Liver (tissue), 9 donors: ENCODE data around the gene YTHDF1. TPM values are rescaled to one million over a fixed set of nuclear protein-coding genes. Genes with fewer than 3 reads are reported as not detected.
"Not testable (repeated sequence)": the region's sequence is repeated elsewhere in the genome, so short reads cannot be mapped to it uniquely, and the experiment has no call there.

Experiments
- DNase-seq: peaks from one replicate; pipeline ENCODE4 v3.0.0-alpha.2; 2017; ENCODE audit warnings: low spot score
- H3K27ac ChIP-seq, 2 donors: one replicate each; pipeline ENCODE4 v1.7.0; 2013; ENCODE audit warnings: inconsistent platforms in 2 of 2, low read length in 2 of 2, control low read depth in 1 of 2, low read depth in 1 of 2, mild to moderate bottlenecking in 1 of 2
- H3K27me3 ChIP-seq, 4 donors: one replicate each; pipeline versions ENCODE4 v1.6.1 to v1.7.0; 2013; ENCODE audit warnings: low read length in 3 of 4, inconsistent platforms in 1 of 4, mild to moderate bottlenecking in 1 of 4, moderate library complexity in 1 of 4; ENCODE audit not compliant: control insufficient read depth in 4 of 4, insufficient read depth in 4 of 4
- H3K36me3 ChIP-seq, 4 donors: one replicate each; pipeline versions ENCODE4 v1.6.1 to v1.7.0; 2013; ENCODE audit warnings: low read length in 3 of 4, mild to moderate bottlenecking in 3 of 4, low read depth in 1 of 4, moderate library complexity in 1 of 4; ENCODE audit not compliant: control insufficient read depth in 4 of 4, insufficient read depth in 3 of 4
- H3K4me1 ChIP-seq, 4 donors: one replicate each; pipeline versions ENCODE4 v1.6.1 to v1.7.0; 2013; ENCODE audit warnings: low read length in 3 of 4, mild to moderate bottlenecking in 3 of 4, moderate library complexity in 1 of 4; ENCODE audit not compliant: control insufficient read depth in 4 of 4, insufficient read depth in 4 of 4
- H3K4me3 ChIP-seq, 3 donors: one replicate each; pipeline versions ENCODE4 v1.6.1 to v1.7.0; 2013; ENCODE audit warnings: low read length in 3 of 3, control low read depth in 1 of 3, low read depth in 1 of 3, mild to moderate bottlenecking in 1 of 3
- H3K9ac ChIP-seq, 2 donors: one replicate each; pipeline ENCODE4 v1.7.0; 2013; ENCODE audit warnings: low read length in 2 of 2, mild to moderate bottlenecking in 2 of 2, moderate library complexity in 2 of 2, control low read depth in 1 of 2, low read depth in 1 of 2
- H3K9me3 ChIP-seq, 4 donors: one replicate each; pipeline versions ENCODE4 v1.6.1 to v1.7.0; 2013; ENCODE audit warnings: low read length in 3 of 4; ENCODE audit not compliant: control insufficient read depth in 4 of 4
- EGR1 ChIP-seq, 2 donors: IDR thresholded peaks; 2 replicates each; pipeline ENCODE4 v1.6.1; 2016 to 2018; ENCODE audit warnings: antibody characterized with exemption in 2 of 2, low read depth in 2 of 2
- FOXA1 ChIP-seq: IDR thresholded peaks from 2 replicates; pipeline ENCODE4 v1.6.1; 2016; ENCODE audit warnings: antibody characterized with exemption
- FOXA2 ChIP-seq: IDR thresholded peaks from 2 replicates; pipeline ENCODE4 v1.6.1; 2016; ENCODE audit warnings: antibody characterized with exemption
- HNF4A ChIP-seq, 2 donors: conservative IDR thresholded peaks; 2 replicates each; pipeline ENCODE4 v1.6.1; 2016; ENCODE audit warnings: antibody characterized with exemption in 2 of 2, mild to moderate bottlenecking in 2 of 2
- HNF4G ChIP-seq: IDR thresholded peaks from 2 replicates; pipeline ENCODE4 v1.6.1; 2016; ENCODE audit warnings: antibody characterized with exemption
- JUND ChIP-seq, 2 donors: IDR thresholded peaks; 2 replicates each; pipeline ENCODE4 v1.6.1; 2016; ENCODE audit warnings: antibody characterized with exemption in 2 of 2
- NR2F2 ChIP-seq: IDR thresholded peaks from 2 replicates; pipeline ENCODE4 v1.6.1; 2016; ENCODE audit warnings: antibody characterized with exemption
- RAD21 ChIP-seq, 2 donors: IDR thresholded peaks; 2 replicates each; pipeline ENCODE4 v1.6.1; 2016; ENCODE audit warnings: antibody characterized with exemption in 2 of 2, mild to moderate bottlenecking in 2 of 2
- RXRA ChIP-seq, 2 donors: IDR thresholded peaks; 2 replicates each; pipeline ENCODE4 v1.6.1; 2017 to 2018; ENCODE audit warnings: antibody characterized with exemption in 2 of 2, mild to moderate bottlenecking in 1 of 2
- YY1 ChIP-seq: IDR thresholded peaks from 2 replicates; pipeline ENCODE4 v1.6.1; 2016; ENCODE audit warnings: antibody characterized with exemption, mild to moderate bottlenecking
- WGBS: extraction: QIAGEN DNeasy Blood & Tissue Kit; methylation state at CpG from one replicate; pipeline ENCODE4 v1.1.7; 2013; 5-methylcytosine and 5-hydroxymethylcytosine counted together
- polyA plus RNA-seq, 2 donors: library from polyadenylated mRNA; stranded (reverse) in 1 of 2; unstranded in 1 of 2; fragments of 200-250 nt in 1 of 2; fragments of >200 nt in 1 of 2; fragmentation: Nextera tagmentation in 1 of 2; extraction: Ambion mirVana in 1 of 2; gene quantifications; one replicate each; pipeline versions ENCODE4 v1.2.1 to v1.2.3, GENCODE V29; 2013 to 2015
- total RNA-seq, 2 donors: library from RNA; depleted of rRNA; stranded (reverse); fragments of >200 nt; gene quantifications; one replicate each; pipeline ENCODE4 v1.2.3, GENCODE V29; 2014
- TF ChIP-seq, protein P1 (sequence below): IDR thresholded peaks from 2 replicates; pipeline ENCODE4 v1.6.1; 2016; ENCODE audit warnings: antibody characterized with exemption
- TF ChIP-seq, protein P2 (sequence below): IDR thresholded peaks from 2 replicates; pipeline ENCODE4 v1.6.1; 2016; ENCODE audit warnings: antibody characterized with exemption
- TF ChIP-seq, protein P3 (sequence below): IDR thresholded peaks from 2 replicates; pipeline ENCODE4 v1.6.1; 2016; ENCODE audit warnings: antibody characterized with exemption
- TF ChIP-seq, protein P4 (sequence below): IDR thresholded peaks from 2 replicates; pipeline ENCODE4 v1.6.1; 2016; ENCODE audit warnings: antibody characterized with exemption, mild to moderate bottlenecking
- TF ChIP-seq, protein P5 (sequence below): fragments of 150-350 bp; IDR thresholded peaks from 2 replicates; pipeline ENCODE4 v1.5.1; 2017; ENCODE audit warnings: improper control_type of control experiment, low read depth, low read length; ENCODE audit not compliant: missing input control
- donor health status: healthy.
- donor health status: healthy.
- donor health status: healthy.
- donor health status: healthy.
- donor health status: healthy.

YTHDF1 gene
- total and polyA plus RNA-seq, 4 donors, result 6.8 to 19.5 (median 14.9) TPM

DNA sequence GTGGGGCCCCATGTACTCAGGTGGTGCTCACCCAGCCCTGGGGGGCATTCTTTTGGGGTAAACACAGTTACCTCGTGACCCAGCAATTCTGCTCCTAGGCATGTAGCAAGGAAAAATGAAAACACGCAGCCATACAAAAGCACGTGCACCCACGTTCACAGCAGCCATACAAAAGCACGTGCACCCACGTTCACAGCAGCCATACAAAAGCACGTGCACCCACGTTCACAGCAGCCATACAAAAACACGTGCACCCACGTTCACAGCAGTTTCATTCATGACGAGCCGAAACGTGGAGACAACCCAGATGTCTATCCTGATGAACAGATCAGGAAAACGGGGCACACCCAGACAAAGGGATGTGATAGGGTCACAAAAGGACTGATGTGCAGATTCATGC is 57.1 kb downstream of the YTHDF1 start (continued):
- TF ChIP-seq, protein P1, sequence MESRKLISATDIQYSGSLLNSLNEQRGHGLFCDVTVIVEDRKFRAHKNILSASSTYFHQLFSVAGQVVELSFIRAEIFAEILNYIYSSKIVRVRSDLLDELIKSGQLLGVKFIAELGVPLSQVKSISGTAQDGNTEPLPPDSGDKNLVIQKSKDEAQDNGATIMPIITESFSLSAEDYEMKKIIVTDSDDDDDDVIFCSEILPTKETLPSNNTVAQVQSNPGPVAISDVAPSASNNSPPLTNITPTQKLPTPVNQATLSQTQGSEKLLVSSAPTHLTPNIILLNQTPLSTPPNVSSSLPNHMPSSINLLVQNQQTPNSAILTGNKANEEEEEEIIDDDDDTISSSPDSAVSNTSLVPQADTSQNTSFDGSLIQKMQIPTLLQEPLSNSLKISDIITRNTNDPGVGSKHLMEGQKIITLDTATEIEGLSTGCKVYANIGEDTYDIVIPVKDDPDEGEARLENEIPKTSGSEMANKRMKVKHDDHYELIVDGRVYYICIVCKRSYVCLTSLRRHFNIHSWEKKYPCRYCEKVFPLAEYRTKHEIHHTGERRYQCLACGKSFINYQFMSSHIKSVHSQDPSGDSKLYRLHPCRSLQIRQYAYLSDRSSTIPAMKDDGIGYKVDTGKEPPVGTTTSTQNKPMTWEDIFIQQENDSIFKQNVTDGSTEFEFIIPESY, result no peak
- no peak for TF ChIP-seq YY1

DNA sequence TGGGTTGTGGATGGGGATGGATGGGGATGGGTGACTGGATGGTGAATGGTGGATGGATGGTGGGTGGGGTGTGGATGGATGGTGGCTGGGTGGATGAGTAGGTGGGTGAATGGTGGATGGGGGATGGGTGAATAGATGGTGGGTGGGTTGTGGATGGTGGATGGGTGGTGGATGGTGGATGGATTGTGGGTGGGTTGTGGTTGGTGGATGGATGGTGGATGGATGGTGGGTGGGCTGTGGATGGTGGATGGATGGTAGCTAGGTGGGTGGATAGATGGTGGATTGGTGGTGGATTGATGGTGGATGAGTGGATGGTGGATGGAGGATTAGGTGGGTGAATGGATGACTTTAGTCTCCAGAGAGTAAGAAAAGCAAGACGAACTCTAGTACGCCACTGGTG is 57.6 kb downstream of the YTHDF1 start:
- Histone ChIP-seq H3K9me3 (no peaks in the 10 kb centered on the region), H3K27ac (no peak overlapping the region), H3K4me3 (no peak overlapping the region), H3K36me3 (no peaks in the 10 kb centered on the region), H3K27me3 (peaks cover 0 to 3% (median 0%) of the 10 kb centered on the region in 4 donors), H3K4me1 (no peaks in the 10 kb centered on the region), H3K9ac (no peak overlapping the region)
- no peak for DNase-seq
- TF ChIP-seq, protein P2, sequence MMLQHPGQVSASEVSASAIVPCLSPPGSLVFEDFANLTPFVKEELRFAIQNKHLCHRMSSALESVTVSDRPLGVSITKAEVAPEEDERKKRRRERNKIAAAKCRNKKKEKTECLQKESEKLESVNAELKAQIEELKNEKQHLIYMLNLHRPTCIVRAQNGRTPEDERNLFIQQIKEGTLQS, result no peak
- TF ChIP-seq FOXA2, result no peak
- TF ChIP-seq, protein P3, sequence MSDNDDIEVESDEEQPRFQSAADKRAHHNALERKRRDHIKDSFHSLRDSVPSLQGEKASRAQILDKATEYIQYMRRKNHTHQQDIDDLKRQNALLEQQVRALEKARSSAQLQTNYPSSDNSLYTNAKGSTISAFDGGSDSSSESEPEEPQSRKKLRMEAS, result no peak
- TF ChIP-seq NR2F2, result no peak
- no peak for TF ChIP-seq RXRA (IDR thresholded peaks at IDR 0.05)
- TF ChIP-seq JUND (IDR thresholded peaks at IDR 0.05), result no peak
- no peak for TF ChIP-seq EGR1 (IDR thresholded peaks at IDR 0.05; ENCODE audit: low read depth in 2 of 2)
- TF ChIP-seq, protein P1, result no peak
- TF ChIP-seq, protein P4, sequence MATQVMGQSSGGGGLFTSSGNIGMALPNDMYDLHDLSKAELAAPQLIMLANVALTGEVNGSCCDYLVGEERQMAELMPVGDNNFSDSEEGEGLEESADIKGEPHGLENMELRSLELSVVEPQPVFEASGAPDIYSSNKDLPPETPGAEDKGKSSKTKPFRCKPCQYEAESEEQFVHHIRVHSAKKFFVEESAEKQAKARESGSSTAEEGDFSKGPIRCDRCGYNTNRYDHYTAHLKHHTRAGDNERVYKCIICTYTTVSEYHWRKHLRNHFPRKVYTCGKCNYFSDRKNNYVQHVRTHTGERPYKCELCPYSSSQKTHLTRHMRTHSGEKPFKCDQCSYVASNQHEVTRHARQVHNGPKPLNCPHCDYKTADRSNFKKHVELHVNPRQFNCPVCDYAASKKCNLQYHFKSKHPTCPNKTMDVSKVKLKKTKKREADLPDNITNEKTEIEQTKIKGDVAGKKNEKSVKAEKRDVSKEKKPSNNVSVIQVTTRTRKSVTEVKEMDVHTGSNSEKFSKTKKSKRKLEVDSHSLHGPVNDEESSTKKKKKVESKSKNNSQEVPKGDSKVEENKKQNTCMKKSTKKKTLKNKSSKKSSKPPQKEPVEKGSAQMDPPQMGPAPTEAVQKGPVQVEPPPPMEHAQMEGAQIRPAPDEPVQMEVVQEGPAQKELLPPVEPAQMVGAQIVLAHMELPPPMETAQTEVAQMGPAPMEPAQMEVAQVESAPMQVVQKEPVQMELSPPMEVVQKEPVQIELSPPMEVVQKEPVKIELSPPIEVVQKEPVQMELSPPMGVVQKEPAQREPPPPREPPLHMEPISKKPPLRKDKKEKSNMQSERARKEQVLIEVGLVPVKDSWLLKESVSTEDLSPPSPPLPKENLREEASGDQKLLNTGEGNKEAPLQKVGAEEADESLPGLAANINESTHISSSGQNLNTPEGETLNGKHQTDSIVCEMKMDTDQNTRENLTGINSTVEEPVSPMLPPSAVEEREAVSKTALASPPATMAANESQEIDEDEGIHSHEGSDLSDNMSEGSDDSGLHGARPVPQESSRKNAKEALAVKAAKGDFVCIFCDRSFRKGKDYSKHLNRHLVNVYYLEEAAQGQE, result no peak
- TF ChIP-seq RAD21 (IDR thresholded peaks at IDR 0.05), result no peak
- TF ChIP-seq YY1, result no peak
- no peak for TF ChIP-seq FOXA1
- TF ChIP-seq, protein P5, sequence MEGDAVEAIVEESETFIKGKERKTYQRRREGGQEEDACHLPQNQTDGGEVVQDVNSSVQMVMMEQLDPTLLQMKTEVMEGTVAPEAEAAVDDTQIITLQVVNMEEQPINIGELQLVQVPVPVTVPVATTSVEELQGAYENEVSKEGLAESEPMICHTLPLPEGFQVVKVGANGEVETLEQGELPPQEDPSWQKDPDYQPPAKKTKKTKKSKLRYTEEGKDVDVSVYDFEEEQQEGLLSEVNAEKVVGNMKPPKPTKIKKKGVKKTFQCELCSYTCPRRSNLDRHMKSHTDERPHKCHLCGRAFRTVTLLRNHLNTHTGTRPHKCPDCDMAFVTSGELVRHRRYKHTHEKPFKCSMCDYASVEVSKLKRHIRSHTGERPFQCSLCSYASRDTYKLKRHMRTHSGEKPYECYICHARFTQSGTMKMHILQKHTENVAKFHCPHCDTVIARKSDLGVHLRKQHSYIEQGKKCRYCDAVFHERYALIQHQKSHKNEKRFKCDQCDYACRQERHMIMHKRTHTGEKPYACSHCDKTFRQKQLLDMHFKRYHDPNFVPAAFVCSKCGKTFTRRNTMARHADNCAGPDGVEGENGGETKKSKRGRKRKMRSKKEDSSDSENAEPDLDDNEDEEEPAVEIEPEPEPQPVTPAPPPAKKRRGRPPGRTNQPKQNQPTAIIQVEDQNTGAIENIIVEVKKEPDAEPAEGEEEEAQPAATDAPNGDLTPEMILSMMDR, result no peak
- no peak for TF ChIP-seq HNF4G
- no peak for TF ChIP-seq HNF4A (conservative IDR thresholded peaks at IDR 0.05)
- 88% methylated on average over 2 of the region's 2 CpGs for WGBS

DNA sequence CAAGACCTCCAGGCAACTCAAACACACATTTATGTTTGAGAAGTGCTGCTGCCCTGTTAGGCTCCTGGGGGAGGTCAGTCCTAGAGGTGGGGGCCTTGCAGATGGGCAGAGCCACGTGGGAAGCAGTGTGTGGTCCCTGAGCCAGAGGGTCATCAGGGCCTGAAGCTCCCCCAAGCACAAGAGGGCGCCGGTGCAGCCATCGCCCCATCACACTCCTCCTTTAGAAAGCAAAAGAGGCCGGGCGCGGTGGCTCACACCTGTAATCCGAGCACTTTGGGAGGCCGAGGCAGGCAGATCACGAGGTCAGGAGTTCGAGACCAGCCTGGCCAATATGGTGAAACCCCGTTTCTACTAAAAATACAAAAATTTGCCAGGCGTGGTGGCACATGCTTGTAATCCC is 58.5 kb downstream of the YTHDF1 start:
- H3K4me3 ChIP-seq, H3K27me3 ChIP-seq, H3K27ac ChIP-seq, H3K9ac ChIP-seq, H3K9me3 ChIP-seq, H3K4me1 ChIP-seq, H3K36me3 ChIP-seq, DNase-seq: not testable (repeated sequence)
- WGBS, result 80% methylated on average over 13 of the region's 13 CpGs
